Measurements from ENCODE around the gene TTLL8.

TTLL8 gene

DNA sequence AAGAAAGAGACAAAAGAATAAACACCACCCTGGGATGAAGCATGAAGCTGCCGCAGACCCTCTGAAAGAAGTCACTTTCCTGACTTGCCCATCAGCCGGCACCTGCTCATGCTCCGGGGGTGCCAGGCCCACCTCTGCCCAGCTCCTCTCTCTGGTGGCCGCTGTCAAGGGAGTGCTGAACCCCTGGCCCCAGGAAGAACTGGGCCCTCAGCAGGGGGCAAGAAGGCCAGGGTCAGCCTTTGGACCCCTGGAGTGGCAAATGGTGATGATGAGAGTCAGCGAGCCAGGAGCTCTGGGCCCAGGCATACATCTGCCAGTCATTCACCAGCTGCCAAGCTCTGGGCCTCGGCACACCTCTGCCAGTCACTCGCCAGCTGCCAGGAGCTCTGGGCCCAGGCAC, 17.4 kb downstream of the TTLL8 start:
- DNase-seq: no peak

DNA sequence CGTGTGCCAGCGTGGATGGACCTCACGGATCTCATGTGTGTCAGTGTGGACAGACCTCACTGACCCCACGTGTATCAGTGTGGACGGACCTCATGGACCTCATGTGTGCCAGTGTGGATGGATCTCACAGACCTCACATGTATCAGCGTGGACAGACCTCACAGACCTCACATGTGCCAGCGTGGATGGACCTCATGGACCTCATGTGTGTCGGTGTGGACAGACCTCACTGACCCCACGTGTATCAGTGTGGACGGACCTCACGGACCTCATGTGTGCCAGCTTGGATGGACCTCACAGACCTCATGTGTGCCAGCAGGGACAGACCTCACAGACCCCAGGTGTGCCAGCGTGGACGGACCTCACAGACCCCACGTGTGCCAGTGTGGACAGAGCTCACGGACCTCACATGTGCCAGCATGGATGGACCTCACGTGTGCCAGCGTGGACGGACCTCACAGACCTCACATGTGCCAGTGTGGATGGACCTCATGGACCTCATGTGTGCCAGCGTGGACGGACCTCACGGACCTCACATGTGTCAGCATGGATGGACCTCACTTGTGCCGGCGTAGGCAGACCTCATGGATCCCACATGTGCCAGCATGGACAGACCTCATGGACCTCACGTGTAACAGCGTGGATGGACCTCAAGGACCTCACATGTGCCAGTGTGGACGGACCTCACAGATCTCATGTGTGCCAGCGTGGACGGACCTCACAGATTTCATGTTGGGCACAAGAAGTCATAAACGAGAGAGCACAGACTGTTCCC, 18.2 kb downstream of the TTLL8 start:
- no peak for DNase-seq

DNA sequence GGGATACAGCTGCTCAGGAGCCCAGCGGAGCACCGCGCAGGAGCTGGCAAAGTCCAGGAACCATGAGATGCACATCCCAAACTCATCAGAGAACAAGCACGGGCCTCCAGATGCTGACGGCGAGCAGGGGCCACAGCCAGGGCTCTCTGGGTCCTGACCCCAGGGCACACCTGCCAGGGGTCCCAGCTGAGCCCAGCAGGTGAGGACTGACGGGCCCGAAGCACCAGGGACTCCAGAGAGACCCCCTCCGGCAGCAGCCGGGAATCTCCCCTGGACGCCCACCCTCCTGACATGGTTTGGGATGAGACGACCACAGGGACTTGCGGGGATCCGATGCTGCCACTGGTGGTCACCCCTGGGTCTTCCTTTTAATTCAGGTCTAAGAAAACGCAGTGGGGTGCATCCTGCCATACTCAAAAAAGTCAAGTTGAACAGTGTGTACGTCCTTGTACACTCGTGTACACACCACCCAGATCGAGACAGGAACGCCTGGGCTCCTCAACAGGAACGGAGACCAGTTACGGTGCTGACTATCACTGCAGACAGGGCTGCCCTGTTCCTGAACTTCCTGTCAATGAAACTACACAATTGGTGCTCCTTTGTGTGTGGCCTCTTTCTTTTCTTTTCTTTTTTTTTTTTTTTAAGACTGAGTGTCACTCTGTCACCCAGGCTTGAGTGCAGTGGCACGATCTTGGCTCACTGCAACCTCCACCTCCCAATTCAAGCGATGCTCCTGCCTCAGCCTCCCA, 21.9 kb downstream of the TTLL8 start:
- DNase-seq: no peak

DNA sequence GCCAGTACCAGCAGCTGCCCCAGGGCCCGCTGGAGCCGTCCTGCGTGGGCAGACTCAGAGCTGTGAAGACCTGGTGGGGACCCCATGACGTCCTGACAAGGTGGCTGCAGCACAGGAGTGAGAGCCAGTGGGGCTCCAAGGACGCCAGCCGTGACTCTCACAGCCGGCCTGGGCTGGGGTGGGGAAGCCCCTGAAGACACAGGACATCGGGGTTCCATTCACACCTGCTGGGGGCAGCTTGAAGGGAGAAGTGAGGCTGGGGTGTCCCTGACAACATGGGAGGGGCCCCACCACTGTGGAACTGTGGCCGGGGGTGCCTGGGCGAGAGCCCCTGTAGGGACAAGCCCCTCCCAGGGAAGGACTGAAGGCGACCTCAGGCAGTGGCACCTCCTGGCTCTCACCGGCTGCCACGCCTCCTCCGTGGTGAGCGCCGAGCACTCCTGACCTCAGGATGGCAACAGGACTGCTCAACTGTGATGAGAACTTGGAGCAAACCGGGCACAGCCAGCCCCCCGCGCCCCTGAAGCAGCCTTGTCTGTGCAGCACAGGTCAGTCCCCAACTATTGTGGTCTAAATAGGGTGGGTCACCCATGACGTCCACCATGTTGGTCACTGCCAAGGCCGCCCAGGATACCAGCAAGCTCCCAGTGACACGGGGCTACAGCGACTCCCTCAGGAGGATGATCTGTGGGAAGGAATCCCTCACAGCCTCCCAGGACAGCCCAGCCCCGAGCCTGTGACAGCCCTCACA, 22.8 kb downstream of the TTLL8 start:
- no peak for DNase-seq

DNA sequence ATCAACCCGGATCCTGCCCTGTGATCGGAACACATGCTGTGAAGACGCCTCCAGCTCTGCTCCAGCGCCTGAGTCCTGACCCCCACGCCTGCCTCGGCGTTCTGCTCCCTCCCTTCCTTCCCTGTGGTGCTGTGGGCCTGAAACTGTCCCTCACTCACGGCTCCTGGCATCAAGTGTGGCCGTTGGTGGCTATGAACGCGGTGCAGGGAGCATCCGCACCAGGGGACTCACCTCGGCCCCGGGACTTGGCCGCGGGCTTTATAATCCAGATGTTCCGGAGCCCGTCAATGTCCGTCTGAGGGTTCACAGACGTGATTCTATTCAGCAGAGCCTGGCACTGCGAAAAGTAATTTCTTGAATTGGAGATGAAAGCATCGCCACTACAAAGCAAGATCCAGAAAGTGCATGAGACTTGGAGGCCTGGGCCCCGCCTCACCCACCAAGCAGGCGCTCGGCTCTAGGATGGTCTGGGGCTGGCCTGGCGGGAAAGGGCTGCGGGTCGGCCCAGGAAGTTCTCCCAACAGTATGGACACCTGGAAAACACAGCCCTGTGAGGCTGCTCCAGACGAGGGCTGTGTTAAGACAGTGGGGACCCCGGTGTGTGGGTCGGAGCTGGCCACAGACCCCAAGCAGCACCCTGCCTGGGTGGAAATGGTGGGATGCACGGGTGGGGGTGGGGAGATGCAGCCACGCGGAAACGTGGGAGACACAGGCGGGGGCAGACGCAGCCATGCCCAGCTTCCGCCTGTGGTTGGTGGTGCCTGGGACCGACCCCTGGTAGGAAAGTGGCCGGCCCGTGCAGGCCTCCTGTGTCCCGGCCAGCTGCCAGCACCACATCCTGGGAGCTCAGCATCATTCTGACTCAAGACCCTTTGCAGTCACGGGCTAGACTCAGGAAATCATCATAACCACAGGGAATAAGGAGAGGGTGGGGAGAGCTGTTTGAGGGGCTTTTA, 23.7 kb downstream of the TTLL8 start:
- no peak for DNase-seq

DNA sequence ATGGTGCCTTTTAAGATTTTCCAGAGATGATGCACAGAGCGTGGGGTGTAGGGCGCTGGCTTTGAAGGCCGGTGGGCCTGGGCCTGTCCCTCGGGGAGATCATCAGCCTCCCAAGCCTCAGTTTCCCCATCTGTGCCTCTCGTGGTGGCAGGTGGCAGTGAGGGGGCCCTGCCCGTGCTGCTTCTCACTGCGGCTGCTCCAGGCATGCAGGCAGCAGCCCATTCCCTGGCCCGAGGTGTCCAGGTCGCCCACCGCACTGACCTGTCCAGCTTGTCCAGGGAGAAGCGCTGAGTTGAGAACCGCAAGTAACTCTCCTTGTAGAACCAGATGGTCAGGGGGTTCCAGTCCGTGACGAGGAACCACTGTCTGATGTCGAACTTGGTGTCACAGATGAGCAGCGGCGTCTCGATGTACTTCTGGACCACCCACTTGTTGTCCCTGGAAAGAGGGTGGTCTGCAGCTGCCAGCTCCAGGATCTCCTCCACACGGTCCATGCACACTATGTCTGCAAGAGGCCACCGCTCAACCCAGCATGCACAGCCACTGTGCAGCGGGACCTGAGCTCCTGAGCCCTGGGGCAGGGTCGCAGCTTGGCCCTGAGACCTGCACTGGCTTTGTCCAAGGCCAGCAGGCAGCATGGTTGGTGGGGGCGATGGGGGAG, 25.0 kb downstream of the TTLL8 start:
- DNase-seq: no peak

DNA sequence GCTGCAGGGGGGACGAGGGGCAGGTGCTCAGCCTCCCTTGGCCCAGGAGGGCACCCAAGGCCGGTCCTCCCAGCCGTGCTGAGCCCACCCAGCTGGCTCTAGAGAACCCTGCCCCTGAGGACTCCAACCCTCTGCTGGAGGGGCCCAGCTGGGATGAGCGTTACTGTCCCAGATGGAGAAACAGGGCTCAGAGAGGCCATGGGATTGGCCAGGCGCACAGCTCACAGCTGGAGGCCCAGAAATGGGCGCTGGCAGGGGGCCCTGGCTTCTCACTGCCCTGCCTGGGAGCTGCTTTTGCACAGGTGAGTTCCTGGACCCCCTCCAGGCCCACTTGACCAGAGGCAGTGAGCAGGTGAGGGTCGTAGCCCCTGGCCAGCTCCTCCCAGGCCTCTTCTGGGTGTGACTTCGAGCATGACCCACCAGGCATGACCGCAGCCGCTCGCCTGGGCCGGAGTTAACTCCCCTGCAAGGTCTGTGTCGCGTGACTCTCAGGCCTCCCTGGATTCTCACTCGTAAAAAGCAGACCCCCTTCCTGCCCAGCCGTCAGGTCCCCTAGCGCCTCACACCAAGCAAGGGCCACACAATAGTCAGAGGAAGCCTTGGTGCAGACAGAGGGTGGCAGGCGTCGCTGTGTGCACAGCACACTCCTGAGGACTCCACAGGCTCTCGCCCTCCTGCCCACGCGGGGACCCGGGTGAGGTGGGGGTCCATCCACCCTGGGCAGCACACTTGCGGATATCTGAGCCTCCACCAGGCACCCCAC, 25.8 kb downstream of the TTLL8 start:
- DNase-seq: no peak

DNA sequence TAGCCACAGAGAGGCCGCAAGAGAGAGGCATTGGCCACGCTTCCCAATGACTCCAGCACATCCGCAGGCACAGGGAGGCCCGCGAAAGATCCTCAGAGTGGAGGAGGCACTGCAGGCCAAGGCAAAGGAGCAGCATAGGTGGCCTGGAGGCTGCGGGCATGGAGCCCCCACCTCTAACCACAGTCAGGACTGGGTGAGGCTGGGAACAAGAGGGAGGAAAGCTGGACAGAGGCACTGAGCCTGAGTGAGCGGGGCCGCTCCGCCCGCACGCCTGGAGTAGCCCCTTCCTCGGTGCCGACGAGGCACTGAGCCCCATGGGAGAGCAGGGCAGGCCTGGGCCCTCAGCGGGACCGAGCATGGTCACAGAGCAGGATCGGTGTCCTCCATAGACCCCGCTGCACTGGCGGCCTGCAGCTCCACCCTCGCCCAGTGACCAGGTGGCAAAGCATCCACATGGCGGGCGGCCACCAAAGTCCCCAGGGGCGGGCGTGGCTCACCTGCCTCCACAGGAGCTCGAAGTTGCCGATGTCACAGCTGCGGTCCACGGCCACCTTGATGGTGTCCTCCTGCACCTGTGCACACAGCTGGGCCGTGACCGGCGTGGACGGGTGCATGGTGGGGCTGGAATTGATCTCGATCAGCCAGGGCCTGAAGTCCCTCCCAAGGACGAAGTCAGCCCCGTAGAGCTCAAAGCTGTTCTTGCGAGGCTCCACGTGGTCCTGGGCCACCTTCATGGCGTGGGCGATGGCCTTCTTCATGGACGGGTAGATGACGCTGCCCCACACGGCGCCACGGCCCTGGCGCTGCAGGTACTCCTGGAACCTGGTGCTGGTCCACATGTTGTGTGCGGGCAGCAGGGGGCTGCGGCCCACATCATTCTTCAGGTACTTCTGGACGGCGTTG, 26.7 kb downstream of the TTLL8 start:
- DNase-seq: no peak

DNA sequence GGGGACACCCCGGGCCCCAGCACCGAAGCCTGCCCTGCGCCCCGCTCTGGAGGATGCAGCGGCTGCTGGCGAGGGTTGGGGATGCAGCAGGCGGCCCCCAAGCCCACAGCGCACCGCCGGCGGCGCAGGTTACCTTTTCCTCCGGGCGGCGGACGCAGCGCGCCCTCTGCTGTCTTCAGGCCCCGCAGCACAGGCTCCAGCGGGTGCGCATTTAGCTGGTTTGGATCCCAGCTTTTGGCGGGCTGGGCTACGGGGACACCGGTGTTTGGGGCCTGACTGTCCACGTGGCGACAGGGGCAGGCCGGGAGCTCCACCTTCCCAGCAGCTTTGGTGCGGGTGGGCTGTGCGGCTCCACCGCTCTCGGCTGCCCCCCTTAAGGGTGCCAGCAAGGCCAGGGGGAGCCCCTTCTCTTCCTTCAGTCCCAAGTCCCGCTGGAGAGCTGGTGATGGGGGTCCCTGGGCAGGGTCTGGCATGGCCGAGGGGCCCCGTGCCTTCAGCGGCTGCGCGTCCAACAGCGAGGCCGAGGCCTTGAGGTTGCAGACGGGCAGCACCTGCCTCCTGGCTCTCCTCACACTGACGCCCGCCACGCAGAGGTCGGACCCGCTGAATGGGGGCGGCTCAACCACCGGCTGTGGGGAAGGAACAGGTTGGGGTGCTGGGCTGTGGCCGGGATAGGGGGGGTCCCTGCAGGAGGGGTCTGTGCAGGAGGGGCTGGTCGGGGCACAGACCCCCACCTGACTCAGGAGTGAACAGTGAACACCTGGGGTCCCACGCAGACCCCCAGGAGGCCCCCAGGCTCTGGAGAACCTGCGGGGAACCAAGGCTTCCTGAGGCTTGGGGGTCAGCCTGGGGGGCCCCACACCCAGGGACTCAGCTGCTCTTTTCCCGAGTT, 27.6 kb downstream of the TTLL8 start:
- peak; percentile 87 for DNase-seq

DNA sequence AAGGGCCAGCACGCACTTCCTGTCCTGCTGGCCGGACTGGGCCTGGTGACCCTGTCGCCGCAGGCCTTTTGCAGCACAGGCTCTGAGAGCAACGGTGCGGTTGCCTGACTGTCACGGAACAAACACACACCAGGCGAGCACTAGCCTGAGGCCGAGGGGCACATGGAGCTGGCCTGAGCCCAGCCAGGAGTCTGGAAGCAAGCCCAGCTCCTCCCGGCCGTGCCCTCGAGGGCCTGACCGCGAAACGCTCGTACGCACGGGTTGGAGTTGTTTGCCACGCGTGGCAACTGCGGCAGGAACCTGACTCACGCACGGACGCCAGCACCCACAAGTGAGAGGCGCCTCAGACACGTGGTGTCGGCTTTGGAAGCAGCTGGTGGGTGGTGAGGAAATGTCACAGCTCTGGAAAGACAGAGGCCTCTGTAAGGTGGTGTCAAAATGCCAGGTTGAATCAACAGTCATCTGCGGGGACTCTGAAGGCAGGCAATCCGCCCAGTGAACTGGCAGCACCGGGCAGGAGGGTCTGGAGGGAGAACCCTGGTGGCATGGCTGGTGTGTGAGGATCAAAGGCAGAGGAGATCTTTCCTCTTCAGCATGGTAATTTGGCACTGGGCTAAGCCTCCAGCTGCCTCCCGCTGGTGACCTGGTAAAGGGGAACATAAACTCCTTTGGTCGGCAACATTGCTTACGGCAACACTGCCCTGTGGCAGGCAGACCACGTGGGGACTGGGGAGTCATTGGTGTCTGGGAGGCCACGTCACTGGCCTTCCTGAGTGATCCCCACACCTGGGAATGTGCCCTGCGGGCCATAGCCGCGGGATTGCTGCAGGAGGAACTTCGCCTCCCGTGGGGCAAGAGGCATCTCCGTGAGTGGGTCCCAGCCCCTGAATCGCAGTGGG, 30.2 kb downstream of the TTLL8 start:
- peak; percentile 68 for DNase-seq

DNA sequence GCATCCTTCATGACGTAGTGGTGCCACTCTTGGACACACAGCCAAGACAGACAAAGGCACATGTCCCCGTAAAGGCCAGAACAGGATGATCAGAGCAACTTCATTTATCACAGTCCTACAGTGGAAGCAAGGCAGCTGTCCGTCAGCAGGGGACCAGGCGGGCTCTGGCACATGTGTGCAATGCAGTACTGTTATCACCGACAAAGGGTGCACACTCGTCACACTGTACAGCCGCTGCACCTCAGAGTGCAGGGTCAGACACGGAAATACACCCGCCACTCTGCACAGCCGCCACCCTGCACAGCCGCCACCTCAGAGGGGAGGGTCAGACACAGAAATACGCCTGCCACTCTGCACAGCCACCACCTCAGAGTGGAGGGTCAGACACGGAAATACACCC, 32.1 kb downstream of the TTLL8 start:
- no peak for DNase-seq

DNA sequence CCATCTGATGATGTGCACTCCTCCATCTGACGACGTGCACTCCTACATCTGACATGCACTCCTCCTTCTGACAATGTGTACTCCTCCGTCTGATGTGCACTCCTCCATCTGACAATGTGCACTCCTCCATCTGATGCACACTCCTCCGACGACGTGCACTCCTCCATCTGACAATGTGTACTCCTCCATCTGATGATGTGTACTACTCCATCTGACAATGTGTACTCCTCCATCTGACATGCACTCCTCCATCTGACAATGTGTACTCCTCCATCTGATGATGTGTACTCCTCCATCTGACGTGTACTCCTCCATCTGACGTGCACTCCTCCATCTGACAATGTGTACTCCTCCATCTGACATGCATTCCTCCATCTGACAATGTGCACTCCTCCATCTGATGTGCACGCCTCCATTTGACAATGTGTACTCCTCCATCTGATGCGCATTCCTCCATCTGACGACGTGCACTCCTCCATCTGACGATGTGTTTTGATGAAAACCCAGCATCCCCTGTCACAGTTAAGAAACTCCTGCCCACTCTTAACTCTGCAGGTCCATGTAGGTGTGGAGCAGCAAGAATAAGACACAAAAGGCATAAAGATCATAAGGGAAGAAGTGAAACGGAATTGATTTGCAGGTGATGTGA, 35.8 kb downstream of the TTLL8 start:
- DNase-seq: no peak

DNA sequence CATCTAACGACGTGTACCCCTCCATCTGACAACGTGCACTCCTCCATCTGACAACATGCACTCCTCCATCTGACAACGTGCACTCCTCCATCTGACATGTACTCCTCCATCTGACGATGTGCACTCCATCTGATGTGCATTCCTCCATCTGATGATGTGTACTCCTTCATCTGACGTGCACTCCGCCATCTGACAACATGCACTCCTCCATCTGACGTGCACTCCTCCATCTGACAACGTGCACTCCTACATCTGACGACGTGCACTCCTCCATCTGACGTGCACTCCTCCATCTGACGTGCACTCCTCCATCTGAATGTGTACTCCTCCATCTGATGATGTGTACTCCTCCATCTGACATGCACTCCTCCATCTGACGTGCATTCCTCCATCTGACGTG, 37.5 kb downstream of the TTLL8 start:
- no peak for DNase-seq

DNA sequence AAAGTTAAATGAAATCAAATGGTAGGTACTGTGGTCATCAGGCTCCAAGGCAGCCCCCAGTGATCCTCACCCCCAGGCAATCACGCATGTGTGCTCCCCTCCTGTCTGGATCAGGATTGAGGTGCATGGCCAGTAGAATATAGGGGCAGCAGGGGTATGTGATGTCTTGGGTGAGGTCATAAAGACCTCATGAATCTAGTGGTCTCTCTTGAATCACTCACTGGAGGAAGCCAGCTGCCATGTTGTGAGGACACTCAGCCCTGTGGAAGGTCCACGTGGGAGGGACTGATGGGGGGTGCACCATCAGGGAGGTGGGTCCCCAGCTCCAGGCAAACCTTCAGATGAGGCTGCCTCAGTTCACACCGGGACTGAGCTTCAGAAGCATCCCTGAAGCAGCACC, 38.8 kb downstream of the TTLL8 start:
- no peak for DNase-seq

DNA sequence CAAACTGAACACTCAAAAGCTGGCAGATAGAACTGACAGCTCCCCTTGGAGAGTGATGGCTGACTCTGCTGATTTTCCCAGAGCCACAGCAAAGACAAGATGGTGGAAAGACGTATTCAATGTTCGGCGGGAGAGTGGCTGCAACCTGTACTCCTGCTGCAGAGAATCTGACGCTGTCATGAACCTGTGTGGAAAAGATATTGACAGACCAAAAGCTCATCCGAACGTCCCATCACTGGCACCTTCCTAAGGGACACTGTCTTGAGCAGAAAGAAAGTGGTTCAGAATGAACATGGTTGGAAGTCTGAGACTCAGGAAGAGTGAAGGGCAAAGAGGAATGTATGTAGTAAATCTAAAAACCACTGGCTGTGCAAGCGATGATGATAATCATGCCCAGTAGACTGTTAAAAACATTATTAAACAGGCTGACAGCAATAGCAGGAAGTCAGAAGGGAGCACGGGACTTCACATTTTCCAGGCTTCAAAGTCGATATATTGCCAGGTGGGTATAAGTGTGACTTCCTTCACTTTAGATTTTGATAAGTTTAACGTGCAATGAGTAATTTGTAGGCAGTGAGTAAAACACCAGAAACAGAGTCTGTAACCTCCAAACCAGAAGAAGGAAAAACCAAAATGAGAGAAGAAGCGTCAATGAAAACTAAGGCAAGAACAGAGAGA, 39.4 kb downstream of the TTLL8 start:
- no peak for DNase-seq

DNA sequence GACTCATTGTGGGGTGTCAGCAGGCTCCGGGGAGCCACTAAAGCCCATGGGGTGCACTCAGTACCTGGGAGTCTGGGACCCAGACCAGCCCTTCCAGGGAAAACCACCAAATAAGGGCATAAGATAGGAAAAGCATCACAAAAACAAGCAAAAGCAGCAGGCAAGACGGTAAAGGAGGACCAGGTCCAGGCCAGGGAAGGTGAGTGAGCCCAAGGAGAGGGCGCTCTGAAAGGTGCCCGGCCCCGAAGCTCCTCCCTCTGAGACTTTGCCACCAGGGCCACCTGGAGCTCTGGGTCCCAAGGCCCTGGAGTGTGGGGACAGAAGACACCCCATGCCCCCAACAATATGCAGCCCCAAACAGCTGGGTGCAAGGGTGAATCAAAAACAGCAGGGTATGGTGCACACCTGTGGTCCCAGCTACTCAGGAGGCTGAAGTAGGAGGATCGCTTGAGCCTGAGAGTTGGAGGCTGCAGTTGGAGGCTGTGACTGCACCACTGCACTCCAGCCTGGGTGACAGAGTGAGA, 40.3 kb downstream of the TTLL8 start:
- DNase-seq: no peak
